Measurements from ENCODE around the gene EPS8L2.

GRCh38 chr11:673866-674265, 32.2 kb upstream of the EPS8L2 start:
- TF ChIP-seq CTCF (IDR thresholded peaks at IDR 0.05) (no peak), POLR2A (IDR thresholded peaks at IDR 0.05) (no peak)

Measured in body of pancreas (tissue), 4 donors.